K562 (cell line): ENCODE measurements around the gene DDX20. TPM values are rescaled to one million over a fixed set of nuclear protein-coding genes. Genes with fewer than 3 reads are reported as not detected.

Experiments
- ATAC-seq: fragments of 200-7000 bp; cut with Tn5 transposase; 3 replicates; pipeline ENCODE4 v1.9.1; 2020; ENCODE audit warnings: moderate library complexity
- BruUV-seq: library from RNA; stranded (reverse); fragments of 400-500 nt; replicated peaks from 2 replicates; lab custom pipeline; 2021; lab: Mats Ljungman, UMichigan
- CTCF ChIA-PET: fragments of 300-600 bp; formaldehyde crosslinking; extraction: SDS; loops from one replicate; lab custom pipeline; 2021; ENCODE audit warnings: low intra/inter-chr PET ratio; lab: Yijun Ruan, JAX
- POLR2A ChIA-PET: fragments of 300-600, 350-650 bp; sonication (Branson Sonifier 250); formaldehyde crosslinking; extraction: SDS; loops from one replicate; lab custom pipeline; 2021; ENCODE audit warnings: antibody characterized with exemption, inconsistent platforms; lab: Yijun Ruan, JAX
- DNase-seq, 4 experiments: peaks; one replicate each; pipeline versions ENCODE4 v3.0.0 to v3.0.0-alpha.2; 2011 to 2018; ENCODE audit warnings: low spot score in 3 of 4, mixed read lengths in 3 of 4; ENCODE audit errors: extremely low read depth in 1 of 4
- FAIRE-seq: peaks from 2 replicates; lab custom pipeline; 2011; peaks lifted over from hg19 to GRCh38; lab: Jason Lieb, UNC
- H2AFZ ChIP-seq: 2 replicates; pipeline ENCODE4 v1.6.0; 2011; ENCODE audit warnings: low read depth, low read length, control low read depth, inconsistent platforms
- H3K27ac ChIP-seq: fragments of 200-600 bp; 3 replicates; pipeline ENCODE4 v1.8.0; 2011; ENCODE audit warnings: low read depth, mild to moderate bottlenecking, control low read depth, inconsistent platforms, low read length, moderate library complexity, mixed read lengths; ENCODE audit errors: extremely low read depth
- H3K27me3 ChIP-seq, 2 experiments: fragments of 300-600 bp in 1 of 2; 2 replicates in 1 of 2; 3 replicates in 1 of 2; pipeline versions ENCODE4 v1.6.0 to v1.8.0; 2011; ENCODE audit warnings: inconsistent platforms in 2 of 2, low read length in 2 of 2, mild to moderate bottlenecking in 1 of 2, mixed read lengths in 1 of 2, moderate library complexity in 1 of 2; ENCODE audit not compliant: control insufficient read depth in 2 of 2, insufficient read depth in 2 of 2
- H3K36me3 ChIP-seq: fragments of 300-600 bp; 3 replicates; pipeline ENCODE4 v1.8.0; 2011; ENCODE audit warnings: mild to moderate bottlenecking, low read length, inconsistent platforms; ENCODE audit not compliant: control insufficient read depth, insufficient read depth
- H3K4me1 ChIP-seq, 2 experiments: fragments of 200-600 bp in 1 of 2; replicated peaks in 1 of 2; 2 replicates in 1 of 2; 3 replicates in 1 of 2; pipeline versions ENCODE4 v1.5.1 to v1.8.0; 2011; ENCODE audit warnings: inconsistent platforms in 2 of 2, low read length in 2 of 2, mild to moderate bottlenecking in 1 of 2, mixed read lengths in 1 of 2, moderate library complexity in 1 of 2; ENCODE audit not compliant: control insufficient read depth in 2 of 2, insufficient read depth in 2 of 2
- H3K4me2 ChIP-seq: 2 replicates; pipeline ENCODE4 v1.6.1; 2011; ENCODE audit warnings: low read length, control low read depth, inconsistent platforms, mixed read lengths; ENCODE audit not compliant: insufficient read depth
- H3K4me3 ChIP-seq: fragments of 200-600 bp; sonication (generic), shearing (Covaris generic); 2 replicates; pipeline ENCODE4 v1.5.1; 2016; ENCODE audit warnings: control low read depth, inconsistent platforms
- H3K79me2 ChIP-seq: fragments of 200-600 bp; 3 replicates; pipeline ENCODE4 v1.8.0; 2011; ENCODE audit warnings: low read length, inconsistent platforms; ENCODE audit not compliant: control insufficient read depth, insufficient read depth
- H3K9ac ChIP-seq, 2 experiments: 2 replicates each; pipeline versions ENCODE4 v1.6.0 to v1.6.1; 2011; ENCODE audit warnings: low read depth in 2 of 2, low read length in 2 of 2, control low read depth in 1 of 2, inconsistent platforms in 1 of 2, mild to moderate bottlenecking in 1 of 2, mixed read lengths in 1 of 2; ENCODE audit not compliant: insufficient read depth in 1 of 2
- H3K9me1 ChIP-seq: one replicate; pipeline ENCODE4 v1.6.0; 2011; ENCODE audit warnings: inconsistent platforms, mild to moderate bottlenecking, low read length, moderate library complexity; ENCODE audit not compliant: control insufficient read depth, insufficient read depth
- H3K9me3 ChIP-seq: replicated peaks from 2 replicates; pipeline ENCODE4 v1.5.1; 2011; ENCODE audit warnings: low read depth, low read length, inconsistent platforms; ENCODE audit not compliant: control insufficient read depth, insufficient read depth
- H4K20me1 ChIP-seq: replicated peaks from 2 replicates; pipeline ENCODE4 v1.6.1; 2011; ENCODE audit warnings: low read length, inconsistent platforms, mixed read lengths; ENCODE audit not compliant: control insufficient read depth, insufficient read depth
- CHCHD3 ChIP-seq: fragments of 250-450 bp; sonication (Bioruptor Pico); IDR thresholded peaks from 2 replicates; pipeline ENCODE4 v2.1.2; 2022; ENCODE audit warnings: mild to moderate bottlenecking
- EHMT2 ChIP-seq: fragments of 450-650 bp; IDR thresholded peaks from 2 replicates; pipeline ENCODE4 v1.6.1; 2018; ENCODE audit warnings: antibody characterized with exemption
- EWSR1 ChIP-seq: fragments of 450-650 bp; IDR thresholded peaks from 2 replicates; pipeline ENCODE4 v1.6.1; 2018; ENCODE audit warnings: borderline replicate concordance, mild to moderate bottlenecking, low read depth, moderate library complexity; ENCODE audit not compliant: partially characterized antibody
- EZH2 ChIP-seq: IDR thresholded peaks from 2 replicates; pipeline ENCODE4 v1.6.1; 2012; ENCODE audit warnings: low read depth, mild to moderate bottlenecking, inconsistent platforms, low read length, borderline replicate concordance
- GABPB1 ChIP-seq: sonication (generic); formaldehyde crosslinking; IDR thresholded peaks from 2 replicates; pipeline ENCODE4 v1.8.0; 2022; ENCODE audit warnings: mild to moderate bottlenecking, missing genetic modification reagents
- L3MBTL2 ChIP-seq: fragments of 450-650 bp; IDR thresholded peaks from 2 replicates; pipeline ENCODE4 v1.6.1; 2016; ENCODE audit warnings: mild to moderate bottlenecking, moderate library complexity
- MTA1 ChIP-seq: fragments of 450-650 bp; IDR thresholded peaks from 2 replicates; pipeline ENCODE4 v1.6.1; 2017; ENCODE audit warnings: borderline replicate concordance
- MTA3 ChIP-seq: fragments of 450-650 bp; formaldehyde crosslinking; IDR thresholded peaks from 2 replicates; pipeline ENCODE4 v1.6.1; 2017; ENCODE audit warnings: mild to moderate bottlenecking, borderline replicate concordance
- RNF2 ChIP-seq: sonication (generic); IDR thresholded peaks from 2 replicates; pipeline ENCODE4 v1.6.1; 2016
- ZNF41 ChIP-seq: fragments of 250-450 bp; sonication (Bioruptor Pico); conservative IDR thresholded peaks from 2 replicates; pipeline ENCODE4 v1.4.0; 2020; ENCODE audit warnings: mild to moderate bottlenecking
- WGBS: fragments of 100-300 bp; shearing (Covaris generic); methylation state at CpG from one replicate; pipeline ENCODE4 v1.1.6; 2016; ENCODE audit warnings: low coverage, mixed read lengths; ENCODE audit not compliant: insufficient coverage; ENCODE audit errors: missing lambda C conversion rate; 5-methylcytosine and 5-hydroxymethylcytosine counted together
- in situ Hi-C: fragments of 300-500 bp; cut with MboI; formaldehyde crosslinking; loops from 4 replicates; pipeline ENCODE4 v1.15.0; 2018; ENCODE audit warnings: inconsistent platforms, mixed read lengths
- intact Hi-C: fragments of 100-400 bp; cut with micrococcal nuclease; formaldehyde crosslinking; loops from 2 replicates; pipeline ENCODE4 v1.14.2; 2022
- polyA plus RNA-seq, 8 experiments: library from polyadenylated mRNA; depleted of rRNA in 4 of 8; stranded (reverse) in 5 of 8; unstranded in 3 of 8; fragments of >200 nt; fragmentation: Nextera tagmentation in 2 of 8; fragmentation: Illumina TruSeq in 1 of 8; extraction: Ambion mirVana in 2 of 8; extraction: Trizol in 1 of 8; gene quantifications; 2 replicates each; pipeline versions ENCODE4 v1.2.1 to v1.2.3, GENCODE V29; 2011 to 2014; ENCODE audit warnings: inconsistent platforms in 1 of 8, missing spikeins in 1 of 8
- total RNA-seq, 7 experiments: library from RNA; depleted of rRNA in 6 of 7; stranded (reverse); fragments of >200 nt in 6 of 7; fragmentation: Illumina TruSeq in 2 of 7; extraction: Trizol in 2 of 7; gene quantifications; 2 replicates each; pipeline versions ENCODE4 v1.2.1 to v1.2.3, GENCODE V29; 2011 to 2021; ENCODE audit warnings: low replicate concordance in 1 of 7
- TF ChIP-seq, protein P1 (sequence below), 2 experiments: fragments of 450-650 bp in 1 of 2; sonication (generic) in 1 of 2; formaldehyde crosslinking in 1 of 2; IDR thresholded peaks in 1 of 2; conservative IDR thresholded peaks in 1 of 2; 2 replicates each; pipeline versions ENCODE4 v1.6.1 to v1.8.1; 2016 to 2023; ENCODE audit warnings: mild to moderate bottlenecking in 2 of 2, moderate library complexity in 2 of 2, inconsistent platforms in 1 of 2, missing genetic modification reagents in 1 of 2
- TF ChIP-seq, protein P2 (sequence below), 2 experiments: fragments of 450-650 bp in 1 of 2; sonication (generic) in 1 of 2; formaldehyde crosslinking; conservative IDR thresholded peaks; 2 replicates each; pipeline versions ENCODE4 v1.4.0 to v1.8.1; 2020 to 2022; ENCODE audit warnings: mild to moderate bottlenecking in 1 of 2, missing genetic modification reagents in 1 of 2
- TF ChIP-seq, protein P3 (sequence below), 2 experiments: IDR thresholded peaks; 2 replicates each; pipeline ENCODE4 v1.6.1; 2011; ENCODE audit warnings: borderline replicate concordance in 1 of 2, control low read depth in 1 of 2, low read depth in 1 of 2, low read length in 1 of 2, mild to moderate bottlenecking in 1 of 2, mixed read lengths in 1 of 2, moderate library complexity in 1 of 2; ENCODE audit not compliant: insufficient read depth in 1 of 2, insufficient read length in 1 of 2, poor library complexity in 1 of 2, severe bottlenecking in 1 of 2; ENCODE audit errors: extremely low read depth in 1 of 2

Gene DDX20
- total and polyA plus RNA-seq, 9 of the 15 experiments (the other 6 are each of a cell fraction or from before 2014, with no cell fraction given) = 8.3 to 33.4 (median 24.5) TPM

DNA sequence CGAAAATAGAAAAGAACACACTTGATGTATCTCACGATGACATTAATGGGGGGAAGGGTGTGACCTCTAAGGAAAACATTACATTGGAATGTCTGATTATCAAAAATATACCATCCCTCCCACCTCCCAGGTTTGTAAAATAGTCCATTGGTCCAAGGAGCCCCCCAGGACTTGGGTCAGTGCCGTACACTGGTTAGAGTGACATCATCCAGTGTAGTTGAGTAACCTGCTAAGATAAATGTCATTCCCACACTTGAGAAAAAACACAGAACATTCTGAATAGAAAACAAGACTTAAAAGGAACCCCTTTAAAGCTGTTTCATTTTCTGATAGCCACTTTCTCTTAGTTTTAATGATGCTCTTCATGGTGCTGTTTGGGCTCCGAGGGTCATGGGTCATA, 15.2 kb downstream of the DDX20 start:
- no peak overlapping the region for H3K27ac ChIP-seq
- DNase-seq (no peak), FAIRE-seq (no peak), ATAC-seq (no peak)
- TF ChIP-seq EHMT2 = no peak
- TF ChIP-seq MTA3 = no peak
- TF ChIP-seq, protein P1, sequence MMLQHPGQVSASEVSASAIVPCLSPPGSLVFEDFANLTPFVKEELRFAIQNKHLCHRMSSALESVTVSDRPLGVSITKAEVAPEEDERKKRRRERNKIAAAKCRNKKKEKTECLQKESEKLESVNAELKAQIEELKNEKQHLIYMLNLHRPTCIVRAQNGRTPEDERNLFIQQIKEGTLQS (IDR thresholded peaks at IDR 0.05) = 0 out of 2 replicates have a peak, but pooled peaks have one; percentile 7
- TF ChIP-seq, protein P1 (CRISPR knock-in tag; conservative IDR thresholded peaks at IDR 0.05) = no peak
- ChIA-PET POLR2A (interaction anchor here (1.2 kb wide), 1 partner anchor 11 kb away, joined by 3 read pairs; no protein-coding TSS in a partner anchor), CTCF (interaction anchor here (1.4 to 5.1 kb wide), 3 partner anchors 56 to 1141 kb away, joined by 3 to 61 read pairs (median 39); no protein-coding TSS in a partner anchor)
- BruUV-seq = no TSS peak
- in situ Hi-C loops (no loop called here), intact Hi-C loops (no loop called here)
- no peak overlapping the region for H3K4me2 ChIP-seq
- no peaks in the 10 kb centered on the region for H3K9me3 ChIP-seq
- H3K4me1 ChIP-seq = no peaks in the 10 kb centered on the region
- H3K27me3 ChIP-seq = peaks cover 9 to 15% of the 10 kb centered on the region in 2 experiments; a peak in 4 of 5 replicates
- no peak overlapping the region for H3K9ac ChIP-seq
- H3K4me3 ChIP-seq = no peak overlapping the region
- WGBS = 62% methylated on average over 4 of the region's 4 CpGs
- peaks cover 3% of the 10 kb centered on the region; the same call in 1 of the 3 replicates for H3K79me2 ChIP-seq
- H4K20me1 ChIP-seq = no peaks in the 10 kb centered on the region; the same call in 1 of the 2 replicates
- H3K9me1 ChIP-seq = no peaks in the 10 kb centered on the region
- no peak overlapping the region for H2AFZ ChIP-seq
- H3K36me3 ChIP-seq = peaks cover 41% of the 10 kb centered on the region

DNA sequence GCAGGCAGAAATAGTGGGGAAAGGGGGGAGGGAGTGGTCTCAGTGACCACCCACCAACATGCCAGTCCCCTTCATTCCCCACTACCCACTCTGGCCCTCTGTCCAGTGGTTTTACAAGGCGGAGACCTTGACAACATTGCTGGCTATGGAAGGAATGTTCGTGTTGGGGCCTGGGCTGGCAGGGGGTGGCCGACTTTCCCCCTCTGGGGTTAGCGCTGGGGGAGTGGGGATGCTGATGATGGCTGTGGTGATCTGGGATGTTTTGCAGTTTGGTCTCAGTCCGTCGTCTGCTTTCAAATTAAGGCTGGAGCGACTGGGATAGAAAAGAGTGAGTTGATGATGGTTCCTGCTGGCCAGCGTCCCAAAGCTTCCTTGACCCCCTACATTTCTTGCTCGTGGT, 20.3 kb downstream of the DDX20 start:
- FAIRE-seq (no peak), DNase-seq (no peak), ATAC-seq (no peak)
- Histone ChIP-seq H3K4me1 (no peaks in the 10 kb centered on the region), H3K4me2 (no peak overlapping the region), H3K4me3 (no peak overlapping the region), H3K79me2 (no peaks in the 10 kb centered on the region), H3K27me3 (peaks cover 19 to 30% of the 10 kb centered on the region in 2 experiments; a peak in 4 of 5 replicates), H3K9me1 (no peaks in the 10 kb centered on the region), H2AFZ (no peak overlapping the region), H3K27ac (no peak overlapping the region), H3K9me3 (no peaks in the 10 kb centered on the region), H3K9ac (no peak overlapping the region), H3K36me3 (no peaks in the 10 kb centered on the region), H4K20me1 (no peaks in the 10 kb centered on the region)
- BruUV-seq = no TSS peak
- ChIA-PET POLR2A (no interaction called here), CTCF (no interaction called here)
- under 1% methylated on average over 9 of the region's 9 CpGs for WGBS
- in situ Hi-C loops (no loop called here), intact Hi-C loops (no loop called here)
- TF ChIP-seq RNF2 (no peak), EZH2 (no peak), GABPB1 (no peak), MTA1 (no peak), L3MBTL2 (no peak), CHCHD3 (CRISPR knock-in tag) (no peak), ZNF41 (CRISPR knock-in tag) (no peak), EWSR1 (no peak)
- TF ChIP-seq, protein P2, sequence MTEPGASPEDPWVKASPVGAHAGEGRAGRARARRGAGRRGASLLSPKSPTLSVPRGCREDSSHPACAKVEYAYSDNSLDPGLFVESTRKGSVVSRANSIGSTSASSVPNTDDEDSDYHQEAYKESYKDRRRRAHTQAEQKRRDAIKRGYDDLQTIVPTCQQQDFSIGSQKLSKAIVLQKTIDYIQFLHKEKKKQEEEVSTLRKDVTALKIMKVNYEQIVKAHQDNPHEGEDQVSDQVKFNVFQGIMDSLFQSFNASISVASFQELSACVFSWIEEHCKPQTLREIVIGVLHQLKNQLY (CRISPR knock-in tag; conservative IDR thresholded peaks at IDR 0.05) = no peak
- TF ChIP-seq, protein P3, sequence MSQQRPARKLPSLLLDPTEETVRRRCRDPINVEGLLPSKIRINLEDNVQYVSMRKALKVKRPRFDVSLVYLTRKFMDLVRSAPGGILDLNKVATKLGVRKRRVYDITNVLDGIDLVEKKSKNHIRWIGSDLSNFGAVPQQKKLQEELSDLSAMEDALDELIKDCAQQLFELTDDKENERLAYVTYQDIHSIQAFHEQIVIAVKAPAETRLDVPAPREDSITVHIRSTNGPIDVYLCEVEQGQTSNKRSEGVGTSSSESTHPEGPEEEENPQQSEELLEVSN (IDR thresholded peaks at IDR 0.05; ENCODE audit: borderline replicate concordance in 1 of 2, extremely low read depth in 1 of 2, insufficient read depth in 1 of 2, insufficient read length in 1 of 2, low read depth in 1 of 2, low read length in 1 of 2, poor library complexity in 1 of 2, severe bottlenecking in 1 of 2) = no peak
